Measurements from ENCODE around the gene ABHD4. TPM values are rescaled to one million over a fixed set of nuclear protein-coding genes. Genes with fewer than 3 reads are reported as not detected.

The ABHD4 gene
- total and polyA plus RNA-seq, 10 of the 15 experiments (the other 5 are each of a cell fraction or from before 2014, with no cell fraction given): 5.4 to 28.7 (median 10.8) TPM

GRCh38 chr14:22565391-22565945 lies 32.6 kb upstream of the ABHD4 start (continued):
- TF ChIP-seq MLLT1 (IDR thresholded peaks at IDR 0.05): peak; percentile 92
- TF ChIP-seq IRF5 (IDR thresholded peaks at IDR 0.05; ENCODE audit: borderline replicate concordance): no peak
- TF ChIP-seq DPF2 (IDR thresholded peaks at IDR 0.05): peak; percentile 87; the same call in 1 of the 2 replicates
- 0 out of 2 replicates have a peak, but pooled peaks have one; percentile 11 for TF ChIP-seq RAD21 (IDR thresholded peaks at IDR 0.05; ENCODE audit: insufficient read depth, low read depth, low read length)
- TF ChIP-seq PAX8 (IDR thresholded peaks at IDR 0.05): no peak
- TF ChIP-seq TAF1 (IDR thresholded peaks at IDR 0.05; ENCODE audit: borderline replicate concordance, low read depth, low read length): peak; percentile 33; the same call in 1 of the 2 replicates
- TF ChIP-seq PBX3 (IDR thresholded peaks at IDR 0.05; ENCODE audit: insufficient replicate concordance, low read depth, low read length): no peak
- TF ChIP-seq BCL11A (IDR thresholded peaks at IDR 0.05; ENCODE audit: low read depth, low read length): peak; percentile 44; the same call in 1 of the 2 replicates
- peak; percentile 44 to 45; a peak in 3 of 4 replicates for TF ChIP-seq BHLHE40 (IDR thresholded peaks at IDR 0.05; ENCODE audit: borderline replicate concordance in 1 of 2, low read depth in 2 of 2, low read length in 1 of 2)
- peak; percentile 72 for TF ChIP-seq NR2F1 (conservative IDR thresholded peaks at IDR 0.05)
- peak; percentile 94 to 95 for TF ChIP-seq IKZF2 (IDR thresholded peaks at IDR 0.05)
- peak; percentile 13; the same call in 1 of the 2 replicates for TF ChIP-seq CREM (IDR thresholded peaks at IDR 0.05; ENCODE audit: low read depth)
- TF ChIP-seq IKZF1 (conservative IDR thresholded peaks at IDR 0.05): peak; percentile 93
- 0 out of 2 replicates have a peak, but pooled peaks have one; percentile 19 for TF ChIP-seq TCF12 (IDR thresholded peaks at IDR 0.05; ENCODE audit: low read depth, low read length)
- 0 out of 2 replicates have a peak, but pooled peaks have one; percentile 81 for TF ChIP-seq PAX5 (IDR thresholded peaks at IDR 0.05; ENCODE audit: borderline replicate concordance, low read depth, low read length)
